Mesenchymal stem cell (in vitro differentiated cells and primary cell): ENCODE measurements around the gene SYNGR4.
A peak's percentile ranks its signal among the peaks of the same experiment; 100 is the strongest.

ENCODE experiments used
- DNase-seq: peaks from one replicate; pipeline ENCODE4 v3.0.0-alpha.2; 2013
- H2AFZ ChIP-seq: one replicate; pipeline ENCODE4 v1.6.1; 2013; ENCODE audit warnings: low read depth, mild to moderate bottlenecking, control low read depth, inconsistent platforms, low read length, moderate library complexity
- H2AK5ac ChIP-seq: 2 replicates; pipeline ENCODE4 v1.6.1; 2013; ENCODE audit warnings: low read length, moderate library complexity, mild to moderate bottlenecking, inconsistent platforms; ENCODE audit not compliant: severe bottlenecking
- H2BK120ac ChIP-seq: one replicate; pipeline ENCODE4 v1.6.1; 2013; ENCODE audit warnings: low read depth, mild to moderate bottlenecking, inconsistent platforms, low read length, moderate library complexity
- H2BK12ac ChIP-seq, 2 experiments: one replicate each; pipeline ENCODE4 v1.6.1; 2013; ENCODE audit warnings: inconsistent platforms in 2 of 2, low read length in 2 of 2, mild to moderate bottlenecking in 2 of 2, moderate library complexity in 2 of 2, control low read depth in 1 of 2
- H2BK15ac ChIP-seq: one replicate; pipeline ENCODE4 v1.6.1; 2013; ENCODE audit warnings: mild to moderate bottlenecking, low read depth, inconsistent platforms; ENCODE audit not compliant: poor library complexity, severe bottlenecking
- H2BK5ac ChIP-seq: 2 replicates; pipeline ENCODE4 v1.6.1; 2013; ENCODE audit warnings: low read depth, mild to moderate bottlenecking, low read length, control low read depth, inconsistent platforms; ENCODE audit not compliant: poor library complexity, severe bottlenecking
- H3K14ac ChIP-seq, 2 experiments: one replicate each; pipeline ENCODE4 v1.6.1; 2013; ENCODE audit warnings: inconsistent platforms in 2 of 2, low read length in 2 of 2, control low read depth in 1 of 2, mild to moderate bottlenecking in 1 of 2, moderate library complexity in 1 of 2
- H3K18ac ChIP-seq, 2 experiments: one replicate each; pipeline ENCODE4 v1.6.1; 2013; ENCODE audit warnings: inconsistent platforms in 2 of 2, low read length in 2 of 2, control low read depth in 1 of 2, low read depth in 1 of 2, mild to moderate bottlenecking in 1 of 2
- H3K23ac ChIP-seq, 2 experiments: one replicate each; pipeline ENCODE4 v1.6.1; 2013; ENCODE audit warnings: inconsistent platforms in 2 of 2, low read length in 2 of 2, mild to moderate bottlenecking in 2 of 2, moderate library complexity in 2 of 2, control low read depth in 1 of 2
- H3K27ac ChIP-seq: 2 replicates; pipeline ENCODE4 v1.5.1; 2013; ENCODE audit warnings: mild to moderate bottlenecking, moderate library complexity, low read length, control low read depth, inconsistent platforms; ENCODE audit not compliant: poor library complexity, severe bottlenecking
- H3K27me3 ChIP-seq, 2 experiments: 2 replicates each; pipeline versions ENCODE4 v1.6.1 to v1.7.0; 2013; ENCODE audit warnings: low read length in 2 of 2, mild to moderate bottlenecking in 2 of 2, moderate library complexity in 2 of 2, control low read depth in 1 of 2, inconsistent platforms in 1 of 2; ENCODE audit not compliant: control insufficient read depth in 1 of 2, insufficient read depth in 1 of 2
- H3K36me3 ChIP-seq, 2 experiments: 2 replicates each; pipeline versions ENCODE4 v1.6.1 to v1.7.0; 2013; ENCODE audit warnings: low read length in 2 of 2, control low read depth in 1 of 2, inconsistent platforms in 1 of 2, low read depth in 1 of 2, mild to moderate bottlenecking in 1 of 2; ENCODE audit not compliant: insufficient read depth in 2 of 2, control insufficient read depth in 1 of 2
- H3K4ac ChIP-seq, 2 experiments: one replicate each; pipeline ENCODE4 v1.6.1; 2013; ENCODE audit warnings: inconsistent platforms in 2 of 2, low read length in 2 of 2, mild to moderate bottlenecking in 2 of 2, moderate library complexity in 2 of 2, control low read depth in 1 of 2, low read depth in 1 of 2
- H3K4me1 ChIP-seq: 2 replicates; pipeline ENCODE4 v1.6.1; 2013; ENCODE audit warnings: low read depth, low read length, control low read depth; ENCODE audit not compliant: control insufficient read depth, insufficient read depth
- H3K4me2 ChIP-seq: 2 replicates; pipeline ENCODE4 v1.6.1; 2013; ENCODE audit warnings: low read length, mild to moderate bottlenecking, inconsistent platforms; ENCODE audit not compliant: poor library complexity, severe bottlenecking
- H3K4me3 ChIP-seq, 2 experiments: 2 replicates each; pipeline versions ENCODE4 v1.5.1 to v1.7.0; 2013; ENCODE audit warnings: low read length in 2 of 2, mild to moderate bottlenecking in 2 of 2, control low read depth in 1 of 2, low read depth in 1 of 2; ENCODE audit not compliant: insufficient read depth in 1 of 2
- H3K79me1 ChIP-seq: replicated peaks from 2 replicates; pipeline ENCODE4 v1.6.1; 2013; ENCODE audit warnings: mild to moderate bottlenecking, control low read depth, low read length, inconsistent platforms; ENCODE audit not compliant: poor library complexity, severe bottlenecking
- H3K9ac ChIP-seq: 2 replicates; pipeline ENCODE4 v1.7.0; 2013; ENCODE audit warnings: mild to moderate bottlenecking, low read length, moderate library complexity
- H3K9me3 ChIP-seq: 2 replicates; pipeline ENCODE4 v1.7.0; 2013; ENCODE audit warnings: mild to moderate bottlenecking, low read length; ENCODE audit not compliant: control insufficient read depth
- H4K8ac ChIP-seq: one replicate; pipeline ENCODE4 v1.6.1; 2013; ENCODE audit warnings: inconsistent platforms, mild to moderate bottlenecking, low read length, moderate library complexity
- H4K91ac ChIP-seq: one replicate; pipeline ENCODE4 v1.6.1; 2013; ENCODE audit warnings: mild to moderate bottlenecking, low read length, inconsistent platforms
- WGBS: methylation state at CpG from one replicate; pipeline ENCODE4 v1.1.7; 2013; ENCODE audit warnings: mixed read lengths; 5-methylcytosine and 5-hydroxymethylcytosine counted together

SYNGR4 gene

GRCh38 chr19:48342414-48342738 is 21.8 kb upstream of the SYNGR4 start:
- no peak overlapping the region for H3K14ac ChIP-seq
- no peak overlapping the region for H3K27ac ChIP-seq
- H2AFZ ChIP-seq, result no peak overlapping the region
- H2BK15ac ChIP-seq, result no peak overlapping the region
- no peak overlapping the region for H2AK5ac ChIP-seq
- H3K4me2 ChIP-seq, result no peak overlapping the region
- no peak overlapping the region for H2BK5ac ChIP-seq
- H2BK120ac ChIP-seq, result no peak overlapping the region
- no peak for DNase-seq
- H3K79me1 ChIP-seq, result no peaks in the 10 kb centered on the region
- 92% methylated on average over 20 of the region's 20 CpGs for WGBS
- no peaks in the 10 kb centered on the region for H3K27me3 ChIP-seq
- peaks cover 14% of the 10 kb centered on the region for H3K4me1 ChIP-seq
- no peak overlapping the region for H3K9ac ChIP-seq
- H3K36me3 ChIP-seq, result peaks cover 3 to 10% of the 10 kb centered on the region in 2 experiments
- H4K91ac ChIP-seq, result peak overlapping the region; percentile 0
- no peak overlapping the region for H3K4ac ChIP-seq
- H3K4me3 ChIP-seq, result no peak overlapping the region
- no peak overlapping the region for H3K23ac ChIP-seq
- no peak overlapping the region for H2BK12ac ChIP-seq
- H4K8ac ChIP-seq, result no peak overlapping the region
- H3K18ac ChIP-seq, result no peak overlapping the region
- no peaks in the 10 kb centered on the region for H3K9me3 ChIP-seq

- Histone ChIP-seq H3K23ac (no peak overlapping the region), H2BK12ac (no peak overlapping the region), H3K27me3 (no peaks in the 10 kb centered on the region), H2BK15ac (no peak overlapping the region), H3K79me1 (no peaks in the 10 kb centered on the region), H2AFZ (no peak overlapping the region), H3K36me3 (peaks cover 3 to 10% of the 10 kb centered on the region in 2 experiments), H3K4me1 (peaks cover 14% of the 10 kb centered on the region), H4K91ac (no peak overlapping the region), H4K8ac (no peak overlapping the region), H3K9ac (no peak overlapping the region), H2AK5ac (no peak overlapping the region), H3K4ac (no peak overlapping the region), H3K27ac (no peak overlapping the region), H3K18ac (no peak overlapping the region), H2BK5ac (no peak overlapping the region), H3K9me3 (no peaks in the 10 kb centered on the region), H3K4me2 (no peak overlapping the region), H2BK120ac (no peak overlapping the region), H3K4me3 (no peak overlapping the region), H3K14ac (no peak overlapping the region)
- 88% methylated on average over 23 of the region's 23 CpGs for whole genome bisulfite sequencing
- peak; percentile 73 for DNase-seq
Observed at GRCh38 chr19:48342841-48343540, 21.2 kb upstream of the SYNGR4 start.

- Histone ChIP-seq H2BK120ac (no peak overlapping the region), H3K23ac (no peak overlapping the region), H4K91ac (no peak overlapping the region), H3K9me3 (no peaks in the 10 kb centered on the region), H3K4me3 (no peak overlapping the region), H2AK5ac (no peak overlapping the region), H3K14ac (no peak overlapping the region), H2BK5ac (no peak overlapping the region), H3K27ac (no peak overlapping the region), H4K8ac (no peak overlapping the region), H3K4ac (no peak overlapping the region), H3K4me1 (peaks cover 14% of the 10 kb centered on the region), H3K27me3 (no peaks in the 10 kb centered on the region), H3K79me1 (no peaks in the 10 kb centered on the region), H3K4me2 (no peak overlapping the region), H3K9ac (no peak overlapping the region), H2AFZ (no peak overlapping the region), H2BK12ac (no peak overlapping the region), H3K18ac (no peak overlapping the region), H3K36me3 (peaks cover 3 to 10% of the 10 kb centered on the region in 2 experiments), H2BK15ac (no peak overlapping the region)
- DNase-seq, result no peak
- WGBS, result 97% methylated on average over 6 of the region's 6 CpGs
Observed at GRCh38 chr19:48344892-48345291, 19.3 kb upstream of the SYNGR4 start.

GRCh38 chr19:48346191-48346590 is 18.0 kb upstream of the SYNGR4 start:
- WGBS, result 96% methylated on average over 2 of the region's 2 CpGs
- no peak for DNase-seq
- Histone ChIP-seq H3K27me3 (no peaks in the 10 kb centered on the region), H2AK5ac (no peak overlapping the region), H3K27ac (no peak overlapping the region), H4K8ac (no peak overlapping the region), H3K14ac (no peak overlapping the region), H3K9ac (no peak overlapping the region), H3K36me3 (peaks cover 3 to 10% of the 10 kb centered on the region in 2 experiments), H2BK15ac (no peak overlapping the region), H3K9me3 (no peaks in the 10 kb centered on the region), H3K23ac (no peak overlapping the region), H3K4ac (no peak overlapping the region), H4K91ac (no peak overlapping the region), H3K4me2 (no peak overlapping the region), H2BK5ac (no peak overlapping the region), H3K79me1 (no peaks in the 10 kb centered on the region), H2BK12ac (no peak overlapping the region), H3K4me1 (peaks cover 9% of the 10 kb centered on the region), H3K18ac (no peak overlapping the region), H2AFZ (no peak overlapping the region), H2BK120ac (no peak overlapping the region), H3K4me3 (no peak overlapping the region)
